Thoracic aorta (tissue), 2 donors: ENCODE data around the gene SLCO2A1. TPM values are rescaled to one million over a fixed set of nuclear protein-coding genes. Genes with fewer than 3 reads are reported as not detected.

Source experiments
- ATAC-seq: fragments of 150-250 bp; one replicate; pipeline ENCODE4 v1.8.0; 2017; ENCODE audit warnings: low read depth; ENCODE audit not compliant: insufficient number of reproducible peaks, low FRiP score
- DNase-seq: peaks from one replicate; pipeline ENCODE4 v3.0.0-alpha.2; 2020; ENCODE audit warnings: low spot score
- H3K27ac ChIP-seq, 2 donors: fragments of 200-600 bp; sonication (generic); 1 replicate in 1 of 2; 2 replicates in 1 of 2; pipeline ENCODE4 v1.5.1; 2016; ENCODE audit warnings: mild to moderate bottlenecking in 2 of 2, moderate library complexity in 2 of 2
- H3K27me3 ChIP-seq: fragments of 200-600 bp; sonication (generic); replicated peaks from 2 replicates; pipeline ENCODE4 v1.6.0; 2016; ENCODE audit warnings: mild to moderate bottlenecking; ENCODE audit not compliant: insufficient read depth
- H3K36me3 ChIP-seq: fragments of 200-600 bp; sonication (generic); one replicate; pipeline ENCODE4 v1.5.1; 2016
- H3K4me1 ChIP-seq, 2 donors: fragments of 200-600 bp; sonication (generic); 1 replicate in 1 of 2; 2 replicates in 1 of 2; pipeline versions ENCODE4 v1.5.1 to v1.6.0; 2016; ENCODE audit warnings: low read depth in 2 of 2, mild to moderate bottlenecking in 1 of 2; ENCODE audit not compliant: control insufficient read depth in 1 of 2
- H3K4me3 ChIP-seq: fragments of 200-600 bp; sonication (generic); 2 replicates; pipeline ENCODE4 v1.5.1; 2016; ENCODE audit warnings: mild to moderate bottlenecking
- H3K9me3 ChIP-seq: fragments of 200-600 bp; sonication (generic); 2 replicates; pipeline ENCODE4 v1.5.1; 2016
- total RNA-seq, 2 donors: library from RNA; depleted of rRNA; stranded (reverse); fragments of >200 nt; gene quantifications; one replicate each; pipeline versions ENCODE4 v1.1.0 to v1.2.3, GENCODE V29; 2016
- TF ChIP-seq, protein P1 (sequence below): fragments of 200-600 bp; sonication (generic); IDR thresholded peaks from one replicate; pipeline ENCODE4 v1.5.1; 2019; ENCODE audit warnings: antibody characterized with exemption

The SLCO2A1 gene
- total RNA-seq, 2 donors from 2014 or later = 7.9 to 115 TPM

DNA sequence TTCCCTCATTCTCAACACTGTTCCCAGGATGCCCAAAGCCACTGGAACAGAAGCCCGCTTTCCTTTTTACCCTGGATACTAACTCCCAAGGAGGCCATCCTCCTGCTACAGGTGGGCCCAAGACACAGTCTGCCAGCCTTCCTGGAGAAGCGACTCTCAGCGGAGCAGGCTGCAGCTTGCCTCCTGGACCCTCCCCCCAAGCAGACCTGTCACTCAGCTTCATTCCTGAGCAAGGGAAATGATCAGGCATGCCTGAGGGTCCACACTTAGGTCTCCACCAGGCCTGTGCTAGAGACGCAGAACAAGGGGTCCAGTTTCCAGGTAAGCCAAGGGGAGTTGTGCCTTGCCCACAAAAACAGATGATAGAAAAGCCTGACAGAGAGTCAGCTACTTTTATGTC, 62.8 kb downstream of the SLCO2A1 start:
- Histone ChIP-seq H3K4me3 (no peak overlapping the region), H3K27me3 (no peaks in the 10 kb centered on the region), H3K4me1 (no peaks in the 10 kb centered on the region), H3K27ac (no peak overlapping the region), H3K9me3 (no peaks in the 10 kb centered on the region), H3K36me3 (no peaks in the 10 kb centered on the region)
- TF ChIP-seq, protein P1, sequence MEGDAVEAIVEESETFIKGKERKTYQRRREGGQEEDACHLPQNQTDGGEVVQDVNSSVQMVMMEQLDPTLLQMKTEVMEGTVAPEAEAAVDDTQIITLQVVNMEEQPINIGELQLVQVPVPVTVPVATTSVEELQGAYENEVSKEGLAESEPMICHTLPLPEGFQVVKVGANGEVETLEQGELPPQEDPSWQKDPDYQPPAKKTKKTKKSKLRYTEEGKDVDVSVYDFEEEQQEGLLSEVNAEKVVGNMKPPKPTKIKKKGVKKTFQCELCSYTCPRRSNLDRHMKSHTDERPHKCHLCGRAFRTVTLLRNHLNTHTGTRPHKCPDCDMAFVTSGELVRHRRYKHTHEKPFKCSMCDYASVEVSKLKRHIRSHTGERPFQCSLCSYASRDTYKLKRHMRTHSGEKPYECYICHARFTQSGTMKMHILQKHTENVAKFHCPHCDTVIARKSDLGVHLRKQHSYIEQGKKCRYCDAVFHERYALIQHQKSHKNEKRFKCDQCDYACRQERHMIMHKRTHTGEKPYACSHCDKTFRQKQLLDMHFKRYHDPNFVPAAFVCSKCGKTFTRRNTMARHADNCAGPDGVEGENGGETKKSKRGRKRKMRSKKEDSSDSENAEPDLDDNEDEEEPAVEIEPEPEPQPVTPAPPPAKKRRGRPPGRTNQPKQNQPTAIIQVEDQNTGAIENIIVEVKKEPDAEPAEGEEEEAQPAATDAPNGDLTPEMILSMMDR = no peak
- DNase-seq = no peak
- ATAC-seq = no peak

DNA sequence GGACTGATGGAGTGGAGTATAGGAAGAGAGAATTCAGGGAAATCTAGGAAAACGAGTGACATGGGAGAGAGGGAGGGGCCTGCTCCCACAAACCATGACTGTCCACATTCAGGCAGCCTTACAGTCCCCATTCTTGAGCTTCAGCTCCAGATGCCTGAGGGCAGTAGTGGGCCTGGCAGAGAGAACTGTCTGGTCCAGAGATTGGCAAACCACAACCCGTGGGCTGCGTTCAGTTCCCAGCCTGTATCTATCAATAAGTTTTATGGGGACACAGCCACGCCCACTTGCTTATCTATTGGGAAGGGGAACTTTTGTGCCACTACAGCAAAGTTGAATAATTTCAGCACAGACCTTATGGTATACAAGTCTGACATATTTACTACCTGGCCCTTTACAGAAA, 63.8 kb downstream of the SLCO2A1 start:
- Histone ChIP-seq H3K4me3 (no peak overlapping the region), H3K36me3 (no peaks in the 10 kb centered on the region), H3K9me3 (no peaks in the 10 kb centered on the region), H3K27me3 (no peaks in the 10 kb centered on the region), H3K27ac (no peak overlapping the region), H3K4me1 (no peaks in the 10 kb centered on the region)
- ATAC-seq (no peak), DNase-seq (no peak)
- TF ChIP-seq, protein P1 = no peak

DNA sequence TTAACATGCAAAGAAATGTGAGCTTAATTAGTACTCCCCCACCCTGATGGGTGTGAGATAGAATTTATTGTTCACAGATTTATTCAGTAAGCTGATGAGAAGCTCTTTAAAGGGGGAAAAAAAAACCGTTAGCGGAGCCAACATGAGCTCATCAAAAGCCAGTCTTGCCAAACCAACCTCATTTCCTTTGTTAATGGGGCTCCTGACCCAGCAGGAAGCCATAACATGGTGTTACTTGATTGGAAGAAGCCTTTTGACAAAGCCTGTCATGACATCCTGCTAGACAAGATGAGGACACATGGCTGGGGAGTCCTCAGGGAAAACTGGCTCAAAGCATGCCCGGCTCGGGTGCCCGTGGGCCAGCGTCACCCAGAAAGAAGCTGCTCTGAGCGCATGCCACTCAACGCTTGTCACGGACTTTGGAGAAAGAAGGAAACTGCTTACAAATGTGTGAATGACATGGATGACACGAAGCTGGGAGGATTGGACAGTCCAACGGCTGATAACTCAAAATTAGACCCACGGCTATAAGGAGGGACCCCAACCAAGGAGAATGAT, 64.6 kb downstream of the SLCO2A1 start:
- Histone ChIP-seq H3K27me3 (no peaks in the 10 kb centered on the region), H3K36me3 (no peaks in the 10 kb centered on the region), H3K27ac (no peak overlapping the region), H3K4me1 (no peaks in the 10 kb centered on the region), H3K4me3 (no peak overlapping the region), H3K9me3 (no peaks in the 10 kb centered on the region)
- ATAC-seq (no peak), DNase-seq (no peak)
- TF ChIP-seq, protein P1 = no peak

DNA sequence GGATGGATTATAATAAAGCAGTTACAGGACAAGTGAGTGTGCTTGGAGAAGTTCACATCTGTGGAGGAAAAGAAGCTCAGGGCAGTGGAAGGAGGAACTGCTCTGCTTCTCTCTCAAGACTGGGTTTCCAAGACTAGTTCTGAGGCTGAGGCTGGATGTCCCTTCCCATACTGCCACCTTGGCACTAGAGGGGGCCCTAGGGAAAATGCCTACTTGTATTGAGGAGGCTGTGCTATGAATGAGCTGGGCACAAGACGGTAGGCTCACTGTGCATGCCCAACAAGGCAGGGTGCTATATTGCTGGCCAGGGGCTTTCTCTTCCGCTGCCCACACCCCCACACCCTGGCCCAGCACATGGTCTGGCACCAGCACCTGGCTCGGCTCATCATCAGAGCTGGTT, 65.2 kb downstream of the SLCO2A1 start:
- no peak for ATAC-seq
- Histone ChIP-seq H3K4me1 (no peaks in the 10 kb centered on the region), H3K27ac (no peak overlapping the region), H3K4me3 (no peak overlapping the region), H3K27me3 (no peaks in the 10 kb centered on the region), H3K36me3 (no peaks in the 10 kb centered on the region), H3K9me3 (no peaks in the 10 kb centered on the region)
- TF ChIP-seq, protein P1 = no peak
- no peak for DNase-seq

DNA sequence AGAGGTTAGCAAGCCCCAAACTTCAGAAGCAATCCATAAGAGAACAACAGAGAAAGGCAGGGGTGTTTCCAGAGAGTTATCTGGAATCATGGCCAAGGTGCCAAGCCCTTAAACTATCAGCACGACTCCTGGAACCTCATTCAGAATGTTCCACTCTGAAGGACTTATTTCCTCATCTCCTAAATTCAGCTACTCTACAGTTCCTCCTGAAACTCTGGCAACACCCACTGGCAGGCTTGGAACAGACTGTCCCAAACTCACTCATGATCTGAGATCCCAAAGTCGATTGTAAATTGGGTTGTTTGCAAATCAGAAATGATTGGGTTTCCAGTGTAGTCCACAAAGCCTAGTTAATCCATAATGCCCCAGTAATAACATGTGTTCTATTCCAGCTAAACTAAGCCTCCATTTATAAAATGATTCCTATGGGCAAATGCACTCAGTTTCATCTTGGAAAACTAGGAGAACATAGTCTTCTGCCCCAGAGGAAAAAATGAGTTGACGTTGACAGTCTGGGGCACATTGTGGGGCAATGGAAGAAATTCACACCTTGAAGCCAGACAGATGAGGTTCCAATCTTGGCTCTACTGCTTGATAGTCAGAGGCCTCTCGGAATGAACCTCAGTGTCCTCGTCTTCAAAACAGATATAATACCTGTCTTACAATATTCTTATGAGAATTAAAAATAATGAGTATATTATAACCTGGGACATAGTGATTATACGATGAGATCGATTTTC, 65.9 kb downstream of the SLCO2A1 start:
- no peak overlapping the region for H3K27ac ChIP-seq
- H3K9me3 ChIP-seq = no peaks in the 10 kb centered on the region
- no peaks in the 10 kb centered on the region for H3K27me3 ChIP-seq
- no peak for ATAC-seq
- DNase-seq = no peak
- TF ChIP-seq, protein P1 = no peak
- no peaks in the 10 kb centered on the region for H3K4me1 ChIP-seq
- H3K36me3 ChIP-seq = no peaks in the 10 kb centered on the region
- no peak overlapping the region for H3K4me3 ChIP-seq
